ENCODE data around the gene TES. TPM values are rescaled to one million over a fixed set of nuclear protein-coding genes. Genes with fewer than 3 reads are reported as not detected.

Gene TES
- total RNA-seq, 6 experiments from 2014 or later: 6.0 to 22.3 (median 12.5) TPM

GRCh38 chr7:116273918-116274301 is 63.6 kb downstream of the TES start:
- H3K27ac ChIP-seq: no peak overlapping the region

DNA sequence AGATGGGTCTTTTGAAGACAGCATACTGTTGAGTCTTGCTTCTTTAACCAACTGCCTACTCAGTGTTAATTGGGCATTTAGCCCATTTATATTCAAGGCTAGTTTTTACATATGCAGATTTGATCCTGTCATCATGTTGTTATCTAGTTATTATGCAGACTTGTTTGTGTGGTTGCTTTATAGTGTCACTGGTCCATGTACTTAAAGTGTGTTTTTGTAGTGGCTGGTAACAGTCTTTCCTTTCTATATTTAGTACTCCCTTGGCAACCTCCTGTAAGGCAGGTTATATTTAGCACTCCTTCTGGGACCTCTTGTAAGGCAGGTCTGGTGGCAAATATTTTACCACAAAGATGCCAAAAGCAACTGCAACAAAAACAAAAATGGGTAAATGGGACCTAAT is 66.7 kb downstream of the TES start:
- ATAC-seq (no peak), DNase-seq (no peak)
- H3K4me1 ChIP-seq: no peaks in the 10 kb centered on the region
- intact Hi-C loops (cut with DNase I): no loop called here
- no peaks in the 10 kb centered on the region for H3K27me3 ChIP-seq
- H3K4me3 ChIP-seq: no peak overlapping the region
- no peak overlapping the region for H3K27ac ChIP-seq
- no peak for TF ChIP-seq CTCF (IDR thresholded peaks at IDR 0.05)
- TF ChIP-seq POLR2A (IDR thresholded peaks at IDR 0.05): no peak
- no peaks in the 10 kb centered on the region for H3K9me3 ChIP-seq
- H3K36me3 ChIP-seq: no peaks in the 10 kb centered on the region

More at GRCh38 chr7:116273918-116274301, 63.6 kb downstream of the TES start:
- no peak for TF ChIP-seq POLR2A (IDR thresholded peaks at IDR 0.05)
- no peak for TF ChIP-seq CTCF (IDR thresholded peaks at IDR 0.05)
- DNase-seq (no peak), ATAC-seq (no peak)
- intact Hi-C loops (cut with DNase I): no loop called here
- 88% methylated on average over 1 of the region's 1 CpG for WGBS (ENCODE audit: insufficient coverage, low coverage, low lambda C conversion rate, missing lambda C conversion rate)
- Histone ChIP-seq H3K9me3 (no peaks in the 10 kb centered on the region), H3K4me1 (no peaks in the 10 kb centered on the region), H3K36me3 (no peaks in the 10 kb centered on the region), H3K4me3 (no peak overlapping the region), H3K27me3 (no peaks in the 10 kb centered on the region)

GRCh38 chr7:116279217-116279616 is 68.9 kb downstream of the TES start:
- TF ChIP-seq CTCF (IDR thresholded peaks at IDR 0.05) (no peak), POLR2A (IDR thresholded peaks at IDR 0.05) (no peak)
- peaks cover 0 to 6% (median 0%) of the 10 kb centered on the region in 4 donors for H3K4me1 ChIP-seq
- no peak overlapping the region for H3K4me3 ChIP-seq
- ATAC-seq (no peak), DNase-seq (no peak)
- H3K9me3 ChIP-seq: no peaks in the 10 kb centered on the region
- no peaks in the 10 kb centered on the region for H3K27me3 ChIP-seq
- H3K36me3 ChIP-seq: no peaks in the 10 kb centered on the region
- intact Hi-C loops (cut with DNase I): no loop called here
- H3K27ac ChIP-seq: no peak overlapping the region

DNA sequence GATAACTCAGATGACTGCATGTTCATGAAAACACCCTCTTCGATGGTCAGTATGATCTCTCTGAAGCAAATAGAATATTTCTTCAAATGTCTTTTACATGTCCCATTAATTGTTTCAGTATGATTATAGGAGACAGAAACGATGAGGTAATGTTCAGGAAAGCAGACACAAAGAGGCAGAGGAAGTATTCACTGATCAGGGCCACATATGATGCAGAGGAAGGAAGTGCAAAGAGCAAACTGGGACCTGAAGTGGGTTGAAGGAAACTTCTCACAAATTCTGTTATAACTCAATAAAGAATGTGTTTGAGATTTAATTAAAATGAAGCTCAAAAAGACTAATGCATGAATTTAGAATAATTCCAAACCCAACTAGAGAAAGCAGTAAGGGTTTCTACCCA is 70.5 kb downstream of the TES start:
- Histone ChIP-seq H3K27me3 (no peaks in the 10 kb centered on the region), H3K36me3 (no peaks in the 10 kb centered on the region), H3K4me1 (peaks cover 0 to 6% (median 0%) of the 10 kb centered on the region in 4 donors), H3K27ac (no peak overlapping the region), H3K9me3 (no peaks in the 10 kb centered on the region), H3K4me3 (no peak overlapping the region)
- TF ChIP-seq CTCF (IDR thresholded peaks at IDR 0.05) (no peak), POLR2A (IDR thresholded peaks at IDR 0.05) (no peak)
- 62% methylated on average over 2 of the region's 2 CpGs for WGBS (ENCODE audit: insufficient coverage, low coverage, low lambda C conversion rate, missing lambda C conversion rate)
- ATAC-seq (peak in 2 of 4 donors; percentile 56 to 59), DNase-seq (no peak)
- intact Hi-C loops (cut with DNase I): no loop called here

DNA sequence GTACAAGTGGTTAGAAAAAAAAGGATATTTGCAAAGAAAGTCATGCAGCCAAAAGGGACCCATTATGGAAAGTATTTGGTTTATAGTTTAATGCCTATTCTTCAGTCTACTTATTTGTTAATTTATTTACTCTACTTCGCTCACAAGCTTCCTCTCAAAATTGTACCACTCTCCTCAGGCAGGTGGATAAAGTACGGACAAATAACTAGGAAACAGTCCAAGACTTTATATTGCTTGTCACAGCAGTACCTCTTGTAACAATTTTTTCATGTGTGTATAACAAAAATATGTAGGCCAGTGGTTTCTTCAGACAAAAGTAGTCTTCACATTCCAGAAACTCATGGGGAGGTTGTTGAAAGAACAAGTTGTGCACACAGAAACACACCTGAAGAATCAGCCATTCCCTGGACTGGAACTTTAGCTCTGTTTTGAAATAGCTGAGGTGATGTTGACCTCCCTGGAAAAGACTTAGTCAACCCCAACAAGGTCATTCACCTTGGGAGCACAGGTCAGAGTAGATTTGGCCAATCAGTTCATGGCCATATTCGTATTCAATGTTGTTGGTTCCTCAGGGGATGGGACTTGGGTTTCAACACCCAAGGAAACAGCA is 73.4 kb downstream of the TES start:
- Histone ChIP-seq H3K4me3 (no peak overlapping the region), H3K27me3 (no peaks in the 10 kb centered on the region), H3K27ac (no peak overlapping the region), H3K36me3 (no peaks in the 10 kb centered on the region), H3K9me3 (no peaks in the 10 kb centered on the region), H3K4me1 (peaks cover 0 to 6% (median 0%) of the 10 kb centered on the region in 4 donors)
- DNase-seq: peak in 1 of 3 donors; percentile 46
- intact Hi-C loops (cut with DNase I): no loop called here
- 28% methylated on average over 3 of the region's 3 CpGs for WGBS (ENCODE audit: insufficient coverage, low coverage, low lambda C conversion rate, missing lambda C conversion rate)
- TF ChIP-seq CTCF (IDR thresholded peaks at IDR 0.05) (no peak), POLR2A (IDR thresholded peaks at IDR 0.05) (no peak)
- ATAC-seq: peak; percentile 86 to 95 (median 90)

Data from right lobe of liver (tissue), 6 donors.